ENCODE data around the gene MTOR.
A peak's percentile ranks its signal among the peaks of the same experiment; 100 is the strongest.
"Not testable (repeated sequence)": the region's sequence is repeated elsewhere in the genome, so short reads cannot be mapped to it uniquely, and the experiment has no call there.

The MTOR gene

GRCh38 chr1:11280719-11281376 is 18.5 kb upstream of the MTOR start:
- no peak for DNase-seq (ENCODE audit: low read depth)

DNA sequence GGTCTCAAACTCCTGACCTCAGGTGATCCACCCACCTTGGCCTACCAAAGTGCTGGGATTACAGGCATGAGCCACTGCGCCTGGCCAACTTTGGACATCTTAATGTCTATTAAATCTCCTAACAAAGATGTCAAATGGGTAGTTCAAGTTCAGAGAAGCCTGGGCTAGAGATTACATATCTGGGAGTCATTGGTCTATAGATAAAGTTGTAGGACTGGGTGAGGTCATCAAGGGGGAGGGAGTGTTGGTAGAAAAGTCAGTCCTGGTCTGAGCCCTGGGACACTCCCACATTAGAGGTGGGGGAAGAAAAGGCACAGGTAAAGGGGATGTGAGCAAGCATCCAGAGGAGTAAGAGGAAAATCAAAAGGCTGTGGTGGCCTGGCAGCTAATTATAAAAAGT is 17.3 kb upstream of the MTOR start:
- no peak for DNase-seq (ENCODE audit: low read depth)

GRCh38 chr1:11279152-11279551 is 16.8 kb upstream of the MTOR start:
- DNase-seq (ENCODE audit: low read depth) = no peak

DNA sequence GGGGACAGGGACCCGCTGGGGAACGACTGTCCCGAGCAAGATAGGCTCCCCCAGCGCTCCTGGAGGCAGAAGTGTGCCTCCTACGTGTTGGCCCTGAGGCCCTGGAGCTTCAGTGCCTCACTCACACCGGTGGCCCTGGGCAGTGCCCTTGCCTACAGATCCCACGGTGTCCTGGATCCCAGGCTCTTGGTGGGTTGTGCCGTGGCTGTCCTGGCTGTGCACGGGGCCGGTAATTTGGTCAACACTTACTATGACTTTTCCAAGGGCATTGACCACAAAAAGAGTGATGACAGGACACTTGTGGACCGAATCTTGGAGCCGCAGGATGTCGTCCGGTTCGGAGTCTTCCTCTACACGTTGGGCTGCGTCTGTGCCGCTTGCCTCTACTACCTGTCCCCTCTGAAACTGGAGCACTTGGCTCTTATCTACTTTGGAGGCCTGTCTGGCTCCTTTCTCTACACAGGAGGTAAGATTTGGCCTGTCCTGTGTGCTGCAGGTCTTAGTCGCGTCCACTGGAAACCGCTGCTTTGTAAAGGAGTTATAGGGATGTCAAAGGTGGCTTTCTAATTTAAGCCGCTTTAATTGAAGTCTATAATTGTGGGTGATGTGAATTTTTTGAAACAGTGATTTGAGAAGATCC is 11.4 kb upstream of the MTOR start:
- no peak for DNase-seq (ENCODE audit: low read depth)

GRCh38 chr1:11272832-11273594 is 10.7 kb upstream of the MTOR start, which contains the start of gene UBIAD1:
TSS of gene UBIAD1 (plus strand) at chr1:11273198. CDS start at chr1:11273532, 334 bp downstream.
- peak; percentile 67 for DNase-seq (ENCODE audit: low read depth)

- no peak for DNase-seq (ENCODE audit: low read depth)
These were observed 10.1 kb upstream of the MTOR start for GRCh38 chr1:11272544-11272831.

DNA sequence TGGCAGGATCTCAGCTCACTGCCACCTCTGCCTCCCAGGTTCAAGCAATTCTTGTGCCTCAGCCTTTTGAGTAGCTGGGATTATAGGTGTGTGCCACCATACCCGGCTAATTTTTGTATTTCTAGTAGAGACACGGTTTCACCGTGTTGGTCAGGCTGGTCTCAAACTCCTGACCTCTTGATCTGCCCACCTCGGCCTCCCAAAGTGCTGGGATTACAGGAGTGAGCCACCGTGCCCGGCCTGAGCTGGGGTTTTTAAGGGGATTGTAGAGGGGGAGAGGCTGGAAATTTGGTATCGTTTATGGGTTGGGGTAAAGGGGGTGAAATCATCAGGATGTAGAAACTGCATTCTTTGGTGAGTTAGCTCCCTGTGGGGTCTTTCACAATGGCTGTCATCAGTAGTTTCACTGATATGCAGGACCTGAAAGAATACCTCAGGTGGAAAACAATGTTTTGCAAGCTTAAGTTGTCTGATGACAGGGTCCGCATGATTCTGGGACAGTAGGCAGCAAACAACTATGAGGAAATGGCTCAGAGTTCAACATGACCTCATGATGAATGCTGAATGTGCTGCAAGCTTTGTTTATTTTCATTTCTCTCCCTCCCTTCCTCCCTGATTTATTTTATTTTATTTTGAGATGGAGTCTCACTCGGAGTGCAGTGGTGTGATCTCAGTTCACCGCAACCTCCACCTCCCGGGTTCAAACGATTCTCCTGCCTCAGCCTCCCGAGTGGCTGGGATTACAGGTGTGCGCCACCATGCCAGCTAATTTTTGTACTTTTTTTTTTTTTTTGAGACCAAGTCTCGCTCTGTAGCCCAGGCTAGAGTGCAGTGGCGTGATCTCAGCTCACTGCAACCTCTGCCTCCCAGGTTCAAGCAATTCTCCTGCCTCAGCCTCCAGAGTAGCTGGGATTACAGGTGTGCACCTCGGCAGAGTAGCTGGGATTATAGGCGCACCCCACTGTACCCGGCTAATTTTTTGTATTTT is 5.3 kb upstream of the MTOR start:
- not testable (repeated sequence) for DNase-seq (ENCODE audit: low read depth)

- DNase-seq (ENCODE audit: low read depth) = no peak
These were observed 4.1 kb upstream of the MTOR start for GRCh38 chr1:11266268-11267074.

- no peak for DNase-seq (ENCODE audit: low read depth)
These were observed 6.1 kb downstream of the MTOR start for GRCh38 chr1:11256299-11256698.

GRCh38 chr1:11253226-11253625 is 9.1 kb downstream of the MTOR start:
- DNase-seq (ENCODE audit: low read depth) = no peak

DNA sequence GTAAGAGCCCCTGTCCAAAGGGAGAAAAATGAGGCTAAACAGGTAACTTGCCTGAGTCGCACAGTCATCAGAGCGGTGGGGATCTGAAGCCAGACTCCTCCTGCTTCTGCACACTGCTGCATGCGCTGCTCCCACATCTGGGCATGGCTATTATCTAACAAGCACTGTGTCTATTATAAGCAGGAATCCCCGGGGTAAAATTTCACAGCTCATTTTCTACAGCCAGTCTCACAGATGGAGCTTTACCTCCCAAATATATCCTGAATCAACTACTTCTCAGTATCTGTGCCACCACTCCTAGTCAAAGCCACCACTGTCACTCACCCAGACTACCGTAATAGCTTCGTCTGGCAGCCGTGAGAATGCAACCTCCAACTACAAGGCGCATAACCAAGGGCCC is 9.8 kb downstream of the MTOR start:
- no peak for DNase-seq (ENCODE audit: low read depth)

GRCh38 chr1:11248169-11248568 is 14.2 kb downstream of the MTOR start:
- DNase-seq (ENCODE audit: low read depth) = no peak

DNA sequence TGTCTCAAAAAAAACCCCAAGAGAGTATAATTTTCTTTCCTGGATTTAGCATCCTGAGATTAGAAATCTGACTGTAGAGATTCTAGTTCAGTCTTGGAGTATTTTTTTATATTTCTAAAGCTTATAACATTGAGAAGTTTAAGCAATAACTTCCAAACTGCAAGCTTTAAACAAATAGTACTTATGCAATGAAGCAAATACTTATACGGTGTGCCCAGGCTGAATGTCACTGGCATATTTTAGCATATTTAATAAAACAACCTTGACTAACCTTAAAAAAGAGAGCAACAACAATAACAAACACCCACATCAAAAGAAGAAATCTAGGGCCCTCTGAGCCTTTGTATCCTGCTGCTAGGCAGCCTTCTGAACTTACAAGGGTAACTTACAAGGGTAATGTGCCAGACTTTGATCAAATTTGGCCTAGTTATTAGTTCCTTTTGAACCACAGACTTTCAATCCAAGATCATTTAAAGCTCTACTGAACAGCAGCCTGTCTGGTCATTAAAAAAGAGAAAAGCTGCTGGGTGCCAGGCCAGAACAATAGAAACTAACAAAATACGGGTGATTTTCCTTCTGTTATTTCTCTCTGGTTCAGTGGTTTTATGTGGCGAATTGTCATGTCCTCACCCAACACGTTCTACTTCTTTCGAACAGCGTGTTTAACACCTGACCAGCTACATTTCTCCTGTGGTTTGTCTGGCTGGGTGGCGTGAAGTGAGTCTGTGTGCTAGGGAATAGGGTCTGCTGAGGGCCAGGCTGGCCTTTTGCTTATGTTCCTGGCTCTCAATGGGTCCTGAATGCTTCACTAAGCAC is 16.2 kb downstream of the MTOR start:
- no peak for DNase-seq (ENCODE audit: low read depth)

DNA sequence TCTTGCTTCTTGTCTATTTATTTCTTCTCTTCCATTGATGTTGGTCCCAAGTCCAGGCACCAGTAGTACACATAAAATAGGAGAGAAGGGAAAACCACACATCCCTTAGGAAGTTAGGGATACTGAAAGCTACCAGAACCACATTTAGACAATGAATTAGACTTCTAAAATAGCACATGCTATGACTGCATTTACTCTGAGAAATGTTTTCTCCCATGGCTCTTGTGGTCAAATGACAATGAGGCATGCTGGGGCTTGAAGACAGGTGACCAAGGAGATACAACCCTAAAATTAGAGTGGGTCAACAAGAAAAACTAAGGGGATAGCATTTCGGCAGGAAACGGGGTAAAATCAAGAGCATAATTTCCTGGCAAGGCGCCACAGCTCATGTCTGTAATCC is 17.1 kb downstream of the MTOR start:
- DNase-seq (ENCODE audit: low read depth) = no peak

GRCh38 chr1:11238311-11238710 is 24.0 kb downstream of the MTOR start:
- DNase-seq (ENCODE audit: low read depth) = no peak

GRCh38 chr1:11237356-11237755 is 25.0 kb downstream of the MTOR start:
- no peak for DNase-seq (ENCODE audit: low read depth)

GRCh38 chr1:11233208-11233607 is 29.1 kb downstream of the MTOR start:
- no peak for DNase-seq (ENCODE audit: low read depth)

DNA sequence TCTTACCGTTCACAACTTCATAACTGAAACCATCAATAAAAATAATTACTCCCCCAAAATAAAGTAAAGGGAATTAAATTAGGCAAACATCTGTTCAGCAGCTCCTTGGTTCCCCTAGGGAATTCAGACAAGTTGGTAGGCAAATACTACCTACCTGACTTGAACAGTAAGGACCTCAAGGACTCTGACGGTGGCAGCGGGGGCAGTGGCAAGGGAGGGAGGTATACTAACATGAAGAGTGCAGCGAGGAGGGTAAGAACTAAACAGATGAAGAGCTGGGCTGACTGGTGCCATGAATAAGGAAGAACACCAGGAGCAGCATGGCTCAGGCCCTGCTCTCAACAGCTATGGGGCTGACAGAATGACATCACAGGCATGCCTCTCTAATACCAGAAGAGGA is 33.1 kb downstream of the MTOR start:
- no peak for DNase-seq (ENCODE audit: low read depth)

DNA sequence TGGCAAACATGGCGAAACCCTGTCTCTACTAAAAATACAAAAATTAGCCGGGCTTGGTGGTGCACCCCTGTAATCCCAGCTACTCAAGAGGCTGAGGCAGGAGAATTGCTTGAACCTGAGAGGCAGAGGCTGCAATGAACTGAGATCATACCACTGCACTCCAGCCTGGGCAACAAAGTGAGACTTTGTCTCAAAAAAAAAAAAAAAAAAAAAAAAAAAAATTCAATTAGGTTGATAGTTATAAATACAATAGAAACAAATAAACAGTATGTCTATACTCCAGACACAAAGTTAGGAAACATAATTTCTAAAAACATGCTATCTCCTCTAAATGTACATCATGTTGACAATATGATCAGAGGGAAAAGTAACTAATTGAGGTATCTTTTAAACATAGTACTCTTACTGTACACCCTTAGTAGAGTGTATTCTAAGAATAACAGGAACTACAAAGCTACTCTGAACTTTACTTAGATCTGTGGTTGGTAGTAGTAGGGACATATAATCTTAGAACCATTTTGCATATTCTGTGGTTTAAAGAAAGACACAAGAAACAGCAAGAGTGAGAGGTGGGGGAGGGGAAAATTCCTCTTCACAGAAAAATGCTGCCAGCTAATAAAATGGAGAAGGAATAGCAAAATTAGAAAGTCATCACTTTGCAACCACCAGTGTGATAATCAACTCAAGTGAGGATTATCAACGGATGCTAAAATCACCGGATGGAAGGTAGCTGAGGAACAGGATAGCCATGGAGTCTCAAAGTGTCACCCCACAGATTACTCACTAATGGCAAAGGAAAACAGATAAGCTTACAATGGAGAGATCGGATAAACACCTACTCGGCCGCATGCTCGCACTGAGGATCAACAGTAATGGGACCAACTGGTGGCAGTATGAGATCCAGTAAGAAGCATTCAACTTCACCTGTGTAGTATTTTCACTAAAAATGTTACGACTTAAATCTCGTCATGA is 35.0 kb downstream of the MTOR start:
- no peak for DNase-seq (ENCODE audit: low read depth)
